Neural progenitor cell (in vitro differentiated cells): ENCODE data around the gene GRAMD2A. TPM values are rescaled to one million over a fixed set of nuclear protein-coding genes. Genes with fewer than 3 reads are reported as not detected.

ENCODE experiments used
- DNase-seq: peaks from one replicate; pipeline ENCODE4 v3.0.0-alpha.2; 2016; ENCODE audit warnings: low spot score
- H2AFZ ChIP-seq: fragments of 200-600 bp; sonication (generic); replicated peaks from 2 replicates; pipeline ENCODE4 v1.6.1; 2016; ENCODE audit warnings: antibody characterized with exemption
- H3F3A ChIP-seq: fragments of 200-600 bp; sonication (generic); 2 replicates; pipeline ENCODE4 v1.6.1; 2016; ENCODE audit warnings: antibody characterized with exemption, low read depth
- H3K27ac ChIP-seq: fragments of 200-600 bp; sonication (generic); 2 replicates; pipeline ENCODE4 v1.5.1; 2016; ENCODE audit warnings: mild to moderate bottlenecking
- H3K27me3 ChIP-seq: fragments of 200-600 bp; sonication (generic); 2 replicates; pipeline ENCODE4 v1.6.1; 2016; ENCODE audit warnings: mild to moderate bottlenecking, moderate library complexity
- H3K36me3 ChIP-seq: fragments of 200-600 bp; sonication (generic); 2 replicates; pipeline ENCODE4 v1.5.1; 2016
- H3K4me1 ChIP-seq: fragments of 200-600 bp; sonication (generic); 2 replicates; pipeline ENCODE4 v1.6.1; 2016; ENCODE audit warnings: mixed run types
- H3K4me2 ChIP-seq: fragments of 200-600 bp; sonication (generic); 2 replicates; pipeline ENCODE4 v1.6.1; 2016
- H3K4me3 ChIP-seq: fragments of 200-600 bp; sonication (generic); 2 replicates; pipeline ENCODE4 v1.5.1; 2016
- H3K79me2 ChIP-seq: fragments of 200-600 bp; sonication (generic); 2 replicates; pipeline ENCODE4 v1.6.1; 2016; ENCODE audit warnings: low read depth
- H3K9ac ChIP-seq: fragments of 200-600 bp; sonication (generic); 2 replicates; pipeline ENCODE4 v1.6.1; 2016
- H3K9me3 ChIP-seq: fragments of 200-600 bp; sonication (generic); 2 replicates; pipeline ENCODE4 v1.5.1; 2016; ENCODE audit warnings: low read depth
- H4K20me1 ChIP-seq: fragments of 200-600 bp; sonication (generic); 2 replicates; pipeline ENCODE4 v1.6.1; 2016; ENCODE audit warnings: low read depth
- H3K27ac Mint-ChIP-seq: 3 replicates; pipeline ENCODE4 v1.8.0; 2021; ENCODE audit warnings: mixed read lengths
- H3K27me3 Mint-ChIP-seq: 2 replicates; pipeline ENCODE4 v1.8.0; 2022; ENCODE audit warnings: low read depth, mild to moderate bottlenecking, inconsistent platforms, moderate library complexity, mixed read lengths; ENCODE audit not compliant: insufficient read depth
- H3K36me3 Mint-ChIP-seq: 3 replicates; pipeline ENCODE4 v1.8.0; 2021; ENCODE audit warnings: mixed read lengths
- H3K4me1 Mint-ChIP-seq: 3 replicates; pipeline ENCODE4 v1.8.0; 2021; ENCODE audit warnings: mixed read lengths
- H3K4me3 Mint-ChIP-seq: 3 replicates; pipeline ENCODE4 v1.8.0; 2021; ENCODE audit warnings: mild to moderate bottlenecking, moderate library complexity, mixed read lengths
- H3K9me3 Mint-ChIP-seq: 3 replicates; pipeline ENCODE4 v1.8.0; 2020; ENCODE audit warnings: mixed read lengths
- CTCF ChIP-seq: fragments of 200-600 bp; sonication (generic); IDR thresholded peaks from 2 replicates; pipeline ENCODE4 v1.5.1; 2017; ENCODE audit warnings: antibody characterized with exemption, mild to moderate bottlenecking
- EZH2 ChIP-seq: fragments of 200-600 bp; sonication (generic); IDR thresholded peaks from 2 replicates; pipeline ENCODE4 v1.6.1; 2017; ENCODE audit warnings: antibody characterized with exemption, mild to moderate bottlenecking, moderate library complexity
- EZH2phosphoT487 ChIP-seq: fragments of 200-600 bp; sonication (generic); IDR thresholded peaks from 2 replicates; pipeline ENCODE4 v1.6.1; 2017; ENCODE audit warnings: antibody characterized with exemption
- total RNA-seq: library from RNA; depleted of rRNA; stranded (reverse); fragments of >200 nt; gene quantifications from 2 replicates; pipeline ENCODE4 v1.2.3, GENCODE V29; 2015; ENCODE audit warnings: low replicate concordance

GRAMD2A gene
- total RNA-seq, 1 donor from 2014 or later = 0.43 TPM

GRCh38 chr15:72207558-72208085 is 10.0 kb upstream of the GRAMD2A start:
- H3K4me2 ChIP-seq = no peak overlapping the region
- H3K4me1 ChIP-seq = no peaks in the 10 kb centered on the region
- H3K27me3 ChIP-seq = no peaks in the 10 kb centered on the region
- DNase-seq = no peak
- H3K79me2 ChIP-seq = no peaks in the 10 kb centered on the region
- Mint-ChIP-seq H3K27ac (no peak overlapping the region), H3K9me3 (peaks cover 2% of the 10 kb centered on the region), H3K27me3 (peaks cover 5% of the 10 kb centered on the region), H3K36me3 (peaks cover 57% of the 10 kb centered on the region), H3K4me3 (no peak overlapping the region), H3K4me1 (peaks cover 2% of the 10 kb centered on the region)
- no peak overlapping the region for H3K9ac ChIP-seq
- peaks cover 27% of the 10 kb centered on the region for H3K36me3 ChIP-seq
- H3K27ac ChIP-seq = no peak overlapping the region
- H3F3A ChIP-seq = no peaks in the 10 kb centered on the region
- H3K4me3 ChIP-seq = no peak overlapping the region
- H2AFZ ChIP-seq = no peak overlapping the region
- H3K9me3 ChIP-seq = no peaks in the 10 kb centered on the region
- TF ChIP-seq EZH2phosphoT487 = no peak
- no peak for TF ChIP-seq EZH2
- TF ChIP-seq CTCF = no peak
- peaks cover 91% of the 10 kb centered on the region for H4K20me1 ChIP-seq

- Histone ChIP-seq H3K4me3 (no peak overlapping the region), H3F3A (peaks cover 2% of the 10 kb centered on the region), H3K9me3 (no peaks in the 10 kb centered on the region), H2AFZ (no peak overlapping the region), H3K79me2 (no peaks in the 10 kb centered on the region), H4K20me1 (peaks cover 91% of the 10 kb centered on the region), H3K4me1 (no peaks in the 10 kb centered on the region), H3K36me3 (peaks cover 27% of the 10 kb centered on the region), H3K27me3 (no peaks in the 10 kb centered on the region), H3K9ac (no peak overlapping the region), H3K4me2 (no peak overlapping the region), H3K27ac (no peak overlapping the region)
- Mint-ChIP-seq H3K27ac (peak overlapping the region; percentile 48), H3K9me3 (peaks cover 2% of the 10 kb centered on the region), H3K36me3 (peaks cover 60% of the 10 kb centered on the region), H3K27me3 (peaks cover 5% of the 10 kb centered on the region), H3K4me3 (no peak overlapping the region), H3K4me1 (peaks cover 2% of the 10 kb centered on the region)
- no peak for DNase-seq
- no peak for TF ChIP-seq EZH2phosphoT487
- TF ChIP-seq CTCF = no peak
- TF ChIP-seq EZH2 = no peak
Observed at GRCh38 chr15:72206677-72207000, 9.1 kb upstream of the GRAMD2A start.

DNA sequence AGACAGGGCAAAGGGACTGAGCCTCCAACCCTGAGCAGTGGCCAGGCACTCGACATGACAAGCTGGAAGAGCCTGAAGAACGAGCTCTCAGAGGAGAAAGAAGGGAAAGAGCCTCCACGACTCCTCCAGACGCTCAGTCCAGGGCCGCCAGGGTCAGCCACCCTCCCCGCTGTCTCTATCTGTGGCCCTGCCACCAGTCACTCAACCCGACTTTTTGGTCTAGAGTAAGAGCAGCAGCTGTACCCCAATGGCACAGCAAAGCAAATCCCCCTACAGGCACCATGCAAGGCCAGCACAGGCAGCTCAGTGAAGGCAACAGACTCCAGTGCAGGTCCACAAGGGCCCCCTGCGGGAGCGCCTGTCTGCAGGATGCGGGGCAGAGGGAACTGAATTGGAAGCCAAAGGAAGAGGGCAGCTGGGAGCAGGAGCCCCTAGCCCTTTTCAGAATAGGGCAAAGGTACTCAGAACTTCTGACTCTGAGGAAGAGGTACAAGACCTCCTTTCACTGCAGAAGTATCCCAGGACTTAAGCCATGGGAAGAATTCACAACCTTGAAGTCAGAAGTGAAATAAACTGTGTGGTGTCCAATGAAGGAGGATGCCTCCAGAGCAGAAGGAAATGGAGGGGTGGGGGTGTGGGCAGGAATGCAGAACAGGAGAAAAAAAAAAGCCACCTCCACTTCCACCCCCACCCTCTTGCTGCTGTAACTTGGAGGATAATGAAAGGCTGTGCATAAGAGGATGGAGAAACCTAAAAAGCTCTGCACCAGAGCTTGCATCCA is 8.5 kb upstream of the GRAMD2A start:
- TF ChIP-seq CTCF (no peak), EZH2phosphoT487 (no peak), EZH2 (no peak)
- Mint-ChIP-seq H3K9me3 (peaks cover 2% of the 10 kb centered on the region), H3K36me3 (peaks cover 55% of the 10 kb centered on the region), H3K4me1 (peaks cover 2% of the 10 kb centered on the region), H3K27me3 (peaks cover 5% of the 10 kb centered on the region), H3K4me3 (no peak overlapping the region), H3K27ac (no peak overlapping the region)
- no peak overlapping the region for H3K9ac ChIP-seq
- H3K27me3 ChIP-seq = no peaks in the 10 kb centered on the region
- H4K20me1 ChIP-seq = peaks cover 91% of the 10 kb centered on the region
- peaks cover 7% of the 10 kb centered on the region for H3F3A ChIP-seq
- no peak overlapping the region for H3K4me2 ChIP-seq
- no peak overlapping the region for H2AFZ ChIP-seq
- H3K4me3 ChIP-seq = no peak overlapping the region
- no peaks in the 10 kb centered on the region for H3K9me3 ChIP-seq
- DNase-seq = no peak
- H3K36me3 ChIP-seq = peaks cover 24% of the 10 kb centered on the region
- no peaks in the 10 kb centered on the region for H3K79me2 ChIP-seq
- no peaks in the 10 kb centered on the region for H3K4me1 ChIP-seq
- no peak overlapping the region for H3K27ac ChIP-seq
